22Rv1 (cell line): ENCODE results near the gene KCNH4.

Experiments
- ZFX ChIP-seq: fragments of 450-650 bp; IDR thresholded peaks from 2 replicates; pipeline ENCODE4 v1.6.1; 2017; ENCODE audit warnings: antibody characterized with exemption, borderline replicate concordance
- TF ChIP-seq, protein P1 (sequence below): fragments of 450-650 bp; IDR thresholded peaks from 2 replicates; pipeline ENCODE4 v1.5.1; 2017; ENCODE audit warnings: mild to moderate bottlenecking

GRCh38 chr17:42159796-42160530, 21.0 kb downstream of the KCNH4 start:
- TF ChIP-seq, protein P1, sequence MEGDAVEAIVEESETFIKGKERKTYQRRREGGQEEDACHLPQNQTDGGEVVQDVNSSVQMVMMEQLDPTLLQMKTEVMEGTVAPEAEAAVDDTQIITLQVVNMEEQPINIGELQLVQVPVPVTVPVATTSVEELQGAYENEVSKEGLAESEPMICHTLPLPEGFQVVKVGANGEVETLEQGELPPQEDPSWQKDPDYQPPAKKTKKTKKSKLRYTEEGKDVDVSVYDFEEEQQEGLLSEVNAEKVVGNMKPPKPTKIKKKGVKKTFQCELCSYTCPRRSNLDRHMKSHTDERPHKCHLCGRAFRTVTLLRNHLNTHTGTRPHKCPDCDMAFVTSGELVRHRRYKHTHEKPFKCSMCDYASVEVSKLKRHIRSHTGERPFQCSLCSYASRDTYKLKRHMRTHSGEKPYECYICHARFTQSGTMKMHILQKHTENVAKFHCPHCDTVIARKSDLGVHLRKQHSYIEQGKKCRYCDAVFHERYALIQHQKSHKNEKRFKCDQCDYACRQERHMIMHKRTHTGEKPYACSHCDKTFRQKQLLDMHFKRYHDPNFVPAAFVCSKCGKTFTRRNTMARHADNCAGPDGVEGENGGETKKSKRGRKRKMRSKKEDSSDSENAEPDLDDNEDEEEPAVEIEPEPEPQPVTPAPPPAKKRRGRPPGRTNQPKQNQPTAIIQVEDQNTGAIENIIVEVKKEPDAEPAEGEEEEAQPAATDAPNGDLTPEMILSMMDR: no peak
- TF ChIP-seq ZFX: no peak
